ENCODE results near the gene BBS9.

DNA sequence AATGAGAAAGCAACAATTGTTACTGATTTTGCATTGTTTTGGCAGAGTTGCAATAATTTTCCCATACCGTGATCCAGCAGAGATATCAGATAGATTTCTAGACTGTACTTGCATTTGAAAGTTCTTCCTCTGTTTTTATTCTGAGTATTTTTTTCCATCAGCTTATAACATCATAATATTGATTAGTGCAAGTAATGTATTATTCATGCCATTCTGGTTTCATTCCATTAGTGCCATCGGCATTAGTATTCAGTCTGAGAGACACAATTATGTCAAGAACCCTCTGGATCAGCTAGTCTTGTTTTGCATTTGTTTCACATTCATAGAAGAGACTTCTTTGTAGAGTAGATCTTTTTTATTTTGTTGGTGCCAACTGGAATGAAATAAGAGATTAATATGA, 304.0 kb downstream of the BBS9 start:
- no peak for TF ChIP-seq POLR2A (IDR thresholded peaks at IDR 0.05; ENCODE audit: low read depth, low read length)
- no peak for TF ChIP-seq POLR2AphosphoS5 (IDR thresholded peaks at IDR 0.05; ENCODE audit: low read depth, low read length)

Data from GM12892 (cell line).